ENCODE data around the gene NCAM2. TPM values are rescaled to one million over a fixed set of nuclear protein-coding genes. Genes with fewer than 3 reads are reported as not detected.

The NCAM2 gene
- total and polyA plus RNA-seq, 2 donors: 0.34 to 0.52 TPM

GRCh38 chr21:21184771-21185528, 186.7 kb downstream of the NCAM2 start:
- no peaks in the 10 kb centered on the region for H3K27me3 ChIP-seq (ENCODE audit: control insufficient read depth in 2 of 2, insufficient read depth in 1 of 2, low read length in 1 of 2)
- H3K36me3 ChIP-seq (ENCODE audit: control insufficient read depth in 2 of 2, insufficient read depth in 2 of 2, low read length in 1 of 2): no peaks in the 10 kb centered on the region
- H3K27ac ChIP-seq (ENCODE audit: low read depth in 1 of 2, low read length in 1 of 2): no peak overlapping the region
- H3K9me3 ChIP-seq (ENCODE audit: control insufficient read depth in 2 of 2, insufficient read depth in 1 of 2, low read length in 1 of 2): no peaks in the 10 kb centered on the region
- DNase-seq (ENCODE audit: low read depth in 6 of 9, low spot score in 9 of 9): no peak
- no peaks in the 10 kb centered on the region for H3K4me1 ChIP-seq (ENCODE audit: control insufficient read depth in 2 of 2, insufficient read depth in 2 of 2, low read length in 2 of 2)
- 94% methylated on average over 4 of the region's 4 CpGs for WGBS
- H3K4me3 ChIP-seq (ENCODE audit: low read length in 2 of 2): no peak overlapping the region

DNA sequence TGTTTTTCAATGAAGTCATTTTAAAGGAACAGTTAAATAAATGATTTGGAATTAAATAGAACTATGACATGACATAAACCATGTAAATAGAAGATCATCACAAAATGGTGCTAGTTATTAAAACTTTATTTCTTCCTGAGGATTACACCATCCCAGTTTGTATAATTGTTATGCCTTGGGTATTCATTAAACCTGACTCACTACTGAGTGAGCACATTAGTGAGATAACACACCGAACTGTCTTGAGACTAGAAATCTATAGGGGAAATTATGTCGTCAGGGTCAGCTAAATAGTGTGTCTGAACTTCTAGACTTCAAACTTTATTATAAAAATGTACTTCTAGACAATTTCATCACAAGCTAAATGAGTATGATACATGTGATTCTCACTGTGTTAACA, 189.4 kb downstream of the NCAM2 start:
- no peaks in the 10 kb centered on the region for H3K27me3 ChIP-seq (ENCODE audit: control insufficient read depth in 2 of 2, insufficient read depth in 1 of 2, low read length in 1 of 2)
- no peaks in the 10 kb centered on the region for H3K9me3 ChIP-seq (ENCODE audit: control insufficient read depth in 2 of 2, insufficient read depth in 1 of 2, low read length in 1 of 2)
- no peak overlapping the region for H3K27ac ChIP-seq (ENCODE audit: low read depth in 1 of 2, low read length in 1 of 2)
- no peak for DNase-seq (ENCODE audit: low read depth in 6 of 9, low spot score in 9 of 9)
- WGBS: 91% methylated on average over 2 of the region's 2 CpGs
- no peaks in the 10 kb centered on the region for H3K4me1 ChIP-seq (ENCODE audit: control insufficient read depth in 2 of 2, insufficient read depth in 2 of 2, low read length in 2 of 2)
- H3K4me3 ChIP-seq (ENCODE audit: low read length in 2 of 2): no peak overlapping the region
- no peaks in the 10 kb centered on the region for H3K36me3 ChIP-seq (ENCODE audit: control insufficient read depth in 2 of 2, insufficient read depth in 2 of 2, low read length in 1 of 2)

DNA sequence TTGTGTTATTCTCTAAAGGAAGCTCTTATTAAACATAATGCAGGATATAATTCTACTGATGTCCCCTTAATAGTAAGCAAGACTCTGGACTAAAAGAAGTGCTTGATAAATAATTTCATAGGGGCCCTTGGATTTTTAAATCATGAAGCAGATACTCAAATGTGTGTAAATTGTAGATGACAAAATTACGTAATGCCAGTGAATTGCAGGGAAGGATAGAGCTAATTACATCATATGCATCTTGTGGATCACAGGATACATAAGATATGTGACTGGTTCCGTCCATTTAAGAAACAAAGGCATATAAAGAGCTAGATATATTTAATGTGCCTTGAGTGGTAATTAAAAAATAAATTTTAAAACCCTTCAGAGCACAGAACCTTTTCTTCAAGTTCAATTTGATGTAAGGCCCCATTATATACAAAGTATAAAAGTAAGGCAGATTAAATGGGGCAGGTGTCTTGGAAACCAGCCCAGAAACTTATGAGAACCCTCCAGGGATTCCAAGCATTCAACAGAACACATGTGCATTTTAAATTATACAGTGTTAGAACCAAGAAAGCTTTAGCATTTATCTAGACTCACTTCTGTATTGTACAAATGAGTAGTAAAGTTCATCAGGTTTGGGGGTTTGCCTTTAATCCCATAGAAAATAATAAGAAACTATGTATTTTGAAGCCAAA, 190.4 kb downstream of the NCAM2 start:
- DNase-seq (ENCODE audit: low read depth in 6 of 9, low spot score in 9 of 9): no peak
- Histone ChIP-seq H3K9me3 (ENCODE audit: control insufficient read depth in 2 of 2, insufficient read depth in 1 of 2, low read length in 1 of 2) (no peaks in the 10 kb centered on the region), H3K27ac (ENCODE audit: low read depth in 1 of 2, low read length in 1 of 2) (no peak overlapping the region), H3K36me3 (ENCODE audit: control insufficient read depth in 2 of 2, insufficient read depth in 2 of 2, low read length in 1 of 2) (no peaks in the 10 kb centered on the region), H3K27me3 (ENCODE audit: control insufficient read depth in 2 of 2, insufficient read depth in 1 of 2, low read length in 1 of 2) (no peaks in the 10 kb centered on the region), H3K4me1 (ENCODE audit: control insufficient read depth in 2 of 2, insufficient read depth in 2 of 2, low read length in 2 of 2) (no peaks in the 10 kb centered on the region), H3K4me3 (ENCODE audit: low read length in 2 of 2) (no peak overlapping the region)
- WGBS: 96% methylated on average over 2 of the region's 2 CpGs

DNA sequence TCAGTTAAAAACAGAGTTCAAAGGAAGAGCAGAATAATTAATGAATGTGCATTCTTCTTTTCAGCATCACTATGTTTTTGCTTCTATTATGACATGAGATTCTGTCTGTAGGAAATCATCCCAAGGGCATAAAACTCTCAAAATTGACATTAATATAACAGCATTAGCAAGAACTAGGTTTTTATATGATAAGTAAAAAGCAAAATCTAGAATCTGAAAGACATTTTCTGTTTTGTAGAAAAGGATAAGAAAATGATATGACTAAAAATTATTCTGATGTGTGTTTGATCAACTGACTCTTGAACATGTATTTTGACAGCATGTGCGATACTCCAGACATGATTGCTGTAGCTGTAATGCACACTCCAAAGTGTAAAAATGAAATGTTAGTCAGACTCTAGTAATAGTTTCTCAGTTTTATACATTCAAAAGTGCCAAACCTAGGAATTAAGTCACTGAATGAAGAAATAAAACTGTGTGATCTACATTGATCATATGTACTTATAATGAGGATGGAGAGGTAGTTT, 197.3 kb downstream of the NCAM2 start:
- DNase-seq (ENCODE audit: low read depth in 6 of 9, low spot score in 9 of 9): no peak
- Histone ChIP-seq H3K27me3 (ENCODE audit: control insufficient read depth in 2 of 2, insufficient read depth in 1 of 2, low read length in 1 of 2) (no peaks in the 10 kb centered on the region), H3K36me3 (ENCODE audit: control insufficient read depth in 2 of 2, insufficient read depth in 2 of 2, low read length in 1 of 2) (no peaks in the 10 kb centered on the region), H3K27ac (ENCODE audit: low read depth in 1 of 2, low read length in 1 of 2) (no peak overlapping the region), H3K4me3 (ENCODE audit: low read length in 2 of 2) (no peak overlapping the region), H3K4me1 (ENCODE audit: control insufficient read depth in 2 of 2, insufficient read depth in 2 of 2, low read length in 2 of 2) (no peaks in the 10 kb centered on the region), H3K9me3 (ENCODE audit: control insufficient read depth in 2 of 2, insufficient read depth in 1 of 2, low read length in 1 of 2) (no peaks in the 10 kb centered on the region)
- 94% methylated on average over 1 of the region's 1 CpG for WGBS

DNA sequence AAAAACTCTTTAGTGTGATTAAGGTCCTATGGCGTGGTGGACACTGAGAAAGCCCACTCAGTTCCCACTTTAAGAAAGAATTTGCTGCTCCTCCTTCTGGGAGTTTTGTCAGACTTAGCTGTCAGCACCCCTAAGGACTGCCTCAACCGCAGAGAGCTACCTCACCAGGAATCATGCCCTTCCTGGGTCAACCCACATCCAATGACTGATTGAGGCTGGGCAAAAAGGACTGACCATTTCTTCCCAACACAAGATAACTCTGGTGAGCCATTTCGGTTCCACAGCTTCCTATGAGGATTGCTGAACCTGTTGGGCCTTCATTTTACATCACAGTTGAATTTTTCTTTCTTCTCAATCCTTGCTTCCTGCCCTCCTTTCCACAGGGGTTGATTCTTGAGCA, 197.9 kb downstream of the NCAM2 start:
- Histone ChIP-seq H3K4me3 (ENCODE audit: low read length in 2 of 2) (no peak overlapping the region), H3K36me3 (ENCODE audit: control insufficient read depth in 2 of 2, insufficient read depth in 2 of 2, low read length in 1 of 2) (no peaks in the 10 kb centered on the region), H3K4me1 (ENCODE audit: control insufficient read depth in 2 of 2, insufficient read depth in 2 of 2, low read length in 2 of 2) (no peaks in the 10 kb centered on the region), H3K27me3 (ENCODE audit: control insufficient read depth in 2 of 2, insufficient read depth in 1 of 2, low read length in 1 of 2) (no peaks in the 10 kb centered on the region), H3K27ac (ENCODE audit: low read depth in 1 of 2, low read length in 1 of 2) (no peak overlapping the region), H3K9me3 (ENCODE audit: control insufficient read depth in 2 of 2, insufficient read depth in 1 of 2, low read length in 1 of 2) (no peaks in the 10 kb centered on the region)
- WGBS: 95% methylated on average over 3 of the region's 3 CpGs
- DNase-seq (ENCODE audit: low read depth in 6 of 9, low spot score in 9 of 9): no peak

DNA sequence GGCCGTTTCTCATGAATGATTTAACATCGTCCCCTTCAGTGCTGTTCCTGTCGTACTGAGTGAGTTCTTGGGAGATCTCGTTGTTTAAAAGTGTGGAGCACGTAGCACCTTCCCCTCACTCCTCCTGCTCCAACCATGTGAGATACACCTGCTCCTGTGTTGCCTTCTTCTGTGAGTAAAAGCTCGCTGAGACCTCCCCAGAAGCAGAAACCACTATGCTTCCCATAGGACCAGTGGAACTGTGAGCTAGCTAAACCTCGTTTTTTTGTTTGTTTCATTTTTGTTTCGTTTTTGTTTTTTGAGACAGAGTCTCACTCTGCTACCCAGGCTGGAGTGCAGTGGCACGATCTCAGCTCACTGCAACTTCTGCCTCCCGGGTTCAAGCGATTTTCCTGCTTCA, 198.6 kb downstream of the NCAM2 start:
- WGBS: 94% methylated on average over 11 of the region's 11 CpGs
- Histone ChIP-seq H3K27ac (ENCODE audit: low read depth in 1 of 2, low read length in 1 of 2) (no peak overlapping the region), H3K9me3 (ENCODE audit: control insufficient read depth in 2 of 2, insufficient read depth in 1 of 2, low read length in 1 of 2) (no peaks in the 10 kb centered on the region), H3K27me3 (ENCODE audit: control insufficient read depth in 2 of 2, insufficient read depth in 1 of 2, low read length in 1 of 2) (no peaks in the 10 kb centered on the region), H3K4me1 (ENCODE audit: control insufficient read depth in 2 of 2, insufficient read depth in 2 of 2, low read length in 2 of 2) (no peaks in the 10 kb centered on the region), H3K4me3 (ENCODE audit: low read length in 2 of 2) (no peak overlapping the region), H3K36me3 (ENCODE audit: control insufficient read depth in 2 of 2, insufficient read depth in 2 of 2, low read length in 1 of 2) (no peaks in the 10 kb centered on the region)
- no peak for DNase-seq (ENCODE audit: low read depth in 6 of 9, low spot score in 9 of 9)

DNA sequence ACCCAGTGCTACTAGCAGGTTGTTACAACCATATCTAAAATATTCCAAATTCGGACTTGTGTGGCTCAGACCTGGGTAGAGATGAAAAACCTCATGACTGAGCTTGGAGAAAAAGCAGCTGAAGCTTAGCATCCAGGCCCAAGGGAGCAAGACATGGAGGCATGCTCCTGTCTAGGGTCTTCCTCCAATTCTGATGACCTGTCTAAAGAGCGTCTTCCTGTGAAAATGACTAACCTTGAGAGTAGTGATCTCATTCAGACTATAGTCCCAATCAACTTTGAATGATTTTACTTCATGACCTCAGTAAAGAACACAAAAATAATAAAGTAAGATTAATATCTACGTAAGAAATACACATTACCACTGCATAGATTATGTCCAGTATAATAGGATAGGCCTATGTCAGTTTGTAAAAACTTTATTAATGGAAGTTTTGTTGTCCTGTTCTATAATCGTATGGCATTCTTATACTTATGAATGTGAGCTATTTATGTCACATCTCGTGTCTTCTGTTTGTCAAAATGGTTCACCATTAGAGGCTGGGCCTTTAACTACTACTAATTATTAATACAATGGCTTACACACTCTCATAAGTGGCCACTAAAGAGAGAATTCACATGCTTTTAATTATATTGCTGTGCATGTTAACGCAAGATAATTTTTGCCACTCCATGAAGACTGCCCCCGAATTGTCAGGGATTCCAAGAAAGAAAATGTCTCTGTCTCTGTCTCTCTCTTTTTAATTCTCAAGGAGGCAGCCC, 201.3 kb downstream of the NCAM2 start:
- Histone ChIP-seq H3K4me3 (ENCODE audit: low read length in 2 of 2) (no peak overlapping the region), H3K36me3 (ENCODE audit: control insufficient read depth in 2 of 2, insufficient read depth in 2 of 2, low read length in 1 of 2) (no peaks in the 10 kb centered on the region), H3K27ac (ENCODE audit: low read depth in 1 of 2, low read length in 1 of 2) (no peak overlapping the region), H3K4me1 (ENCODE audit: control insufficient read depth in 2 of 2, insufficient read depth in 2 of 2, low read length in 2 of 2) (no peaks in the 10 kb centered on the region), H3K27me3 (ENCODE audit: control insufficient read depth in 2 of 2, insufficient read depth in 1 of 2, low read length in 1 of 2) (no peaks in the 10 kb centered on the region), H3K9me3 (ENCODE audit: control insufficient read depth in 2 of 2, insufficient read depth in 1 of 2, low read length in 1 of 2) (no peaks in the 10 kb centered on the region)
- WGBS: 93% methylated on average over 7 of the region's 7 CpGs
- DNase-seq (ENCODE audit: low read depth in 6 of 9, low spot score in 9 of 9): no peak

DNA sequence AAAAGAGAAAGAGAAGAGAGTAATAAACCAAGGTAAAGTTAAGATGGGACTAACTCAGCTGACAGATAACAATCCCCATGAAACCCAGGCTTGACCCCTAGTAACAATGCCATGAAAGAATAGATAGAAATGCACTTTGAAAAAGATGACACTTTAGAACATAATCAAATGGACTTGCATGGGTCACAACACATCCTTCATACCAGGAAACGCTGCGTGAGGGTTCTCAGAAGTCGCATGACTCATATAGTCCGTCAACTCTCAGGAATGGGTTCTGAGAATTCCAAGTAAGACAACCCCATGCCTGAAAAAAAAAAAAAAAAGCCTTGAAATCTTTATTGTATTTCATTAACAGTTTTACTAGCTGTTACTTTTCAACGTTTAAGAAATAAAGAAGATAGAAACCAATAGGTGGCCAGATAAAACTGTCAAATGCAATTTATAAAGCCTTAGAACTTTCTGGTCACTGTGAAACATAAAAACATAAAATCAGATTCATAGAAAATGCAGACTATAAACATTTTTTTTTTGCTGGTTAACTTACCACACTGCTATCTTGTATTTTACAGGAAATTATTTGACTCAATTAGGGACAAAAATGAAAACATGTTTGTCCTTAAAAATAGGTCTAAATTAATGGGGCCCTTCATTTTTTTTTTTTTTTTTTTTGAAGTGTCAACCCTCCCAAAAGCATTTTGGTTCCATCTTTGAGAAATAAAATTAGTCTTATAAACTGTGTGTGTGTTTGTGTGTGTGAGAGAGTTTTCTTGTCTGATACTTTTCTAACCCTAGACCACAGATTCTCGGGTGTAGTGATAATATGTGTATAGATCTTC, 202.1 kb downstream of the NCAM2 start:
- DNase-seq (ENCODE audit: low read depth in 6 of 9, low spot score in 9 of 9): no peak
- no peak overlapping the region for H3K4me3 ChIP-seq (ENCODE audit: low read length in 2 of 2)

More for the DNA sequence above, 202.1 kb downstream of the NCAM2 start:
- Histone ChIP-seq H3K36me3 (ENCODE audit: control insufficient read depth in 2 of 2, insufficient read depth in 2 of 2, low read length in 1 of 2) (no peaks in the 10 kb centered on the region), H3K4me1 (ENCODE audit: control insufficient read depth in 2 of 2, insufficient read depth in 2 of 2, low read length in 2 of 2) (no peaks in the 10 kb centered on the region), H3K27ac (ENCODE audit: low read depth in 1 of 2, low read length in 1 of 2) (no peak overlapping the region), H3K9me3 (ENCODE audit: control insufficient read depth in 2 of 2, insufficient read depth in 1 of 2, low read length in 1 of 2) (no peaks in the 10 kb centered on the region), H3K27me3 (ENCODE audit: control insufficient read depth in 2 of 2, insufficient read depth in 1 of 2, low read length in 1 of 2) (no peaks in the 10 kb centered on the region)
- WGBS: 80% methylated on average over 6 of the region's 6 CpGs

Measured in thymus (tissue), 11 donors.